GM12874 (cell line): ENCODE data around the gene SLC22A8.

Experiments
- CTCF ChIP-seq: IDR thresholded peaks from 2 replicates; pipeline ENCODE4 v1.5.1; 2011; ENCODE audit warnings: low read depth, mild to moderate bottlenecking, control low read depth, low read length, moderate library complexity; ENCODE audit not compliant: insufficient read depth

Gene SLC22A8

GRCh38 chr11:62962391-62962790, 53.2 kb downstream of the SLC22A8 start:
- TF ChIP-seq CTCF, result no peak

- no peak for TF ChIP-seq CTCF
These were observed 54.5 kb downstream of the SLC22A8 start for GRCh38 chr11:62961017-62961570.

GRCh38 chr11:62959422-62959980, 56.1 kb downstream of the SLC22A8 start:
- TF ChIP-seq CTCF, result no peak

GRCh38 chr11:62958547-62959421, 56.9 kb downstream of the SLC22A8 start:
- TF ChIP-seq CTCF, result no peak

GRCh38 chr11:62957147-62957546, 58.5 kb downstream of the SLC22A8 start:
- no peak for TF ChIP-seq CTCF

GRCh38 chr11:62954478-62954877, 61.2 kb downstream of the SLC22A8 start:
- no peak for TF ChIP-seq CTCF

GRCh38 chr11:62953811-62954210, 61.8 kb downstream of the SLC22A8 start:
- TF ChIP-seq CTCF, result no peak
